T-helper 2 cell treated with Interferon-gamma antibody and Interleukin-4, amounts not matched to agents 100 ng/mL and 5 ng/mL, for 36 hours (primary cell): ENCODE data around the gene MARCOL. TPM values are rescaled to one million over a fixed set of nuclear protein-coding genes. Genes with fewer than 3 reads are reported as not detected.
"Not testable (repeated sequence)": the region's sequence is repeated elsewhere in the genome, so short reads cannot be mapped to it uniquely, and the experiment has no call there.

Source experiments
- intact Hi-C: fragments of 100-400 bp; cut with micrococcal nuclease; formaldehyde crosslinking; loops from one replicate; pipeline ENCODE4 v1.15.1; 2023
- total RNA-seq: library from RNA; stranded (reverse); gene quantifications from 2 replicates; pipeline ENCODE4 v1.2.3, GENCODE V29; 2022

The MARCOL gene
- total RNA-seq, 1 donor from 2014 or later: not detected

DNA sequence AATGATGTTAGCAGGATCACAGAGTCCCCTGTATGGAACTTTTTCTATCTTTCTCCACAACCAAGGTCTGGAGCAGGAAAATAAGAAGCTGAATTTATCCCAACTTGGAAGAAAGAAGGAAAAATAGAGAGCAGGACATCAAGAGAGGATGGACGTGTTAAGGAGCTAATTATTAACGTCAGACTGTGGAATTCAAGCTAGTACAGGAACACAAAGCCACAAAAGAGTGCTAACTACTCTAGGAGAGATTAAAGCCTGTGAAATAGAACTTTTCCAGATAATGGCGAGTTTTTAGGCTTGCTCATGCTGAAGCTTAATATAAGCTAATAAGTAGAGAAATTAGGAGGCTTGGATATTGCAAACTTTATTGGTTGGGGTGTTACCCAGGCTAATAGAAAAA, 29.6 kb downstream of the MARCOL start:
- intact Hi-C loops: no loop called here

DNA sequence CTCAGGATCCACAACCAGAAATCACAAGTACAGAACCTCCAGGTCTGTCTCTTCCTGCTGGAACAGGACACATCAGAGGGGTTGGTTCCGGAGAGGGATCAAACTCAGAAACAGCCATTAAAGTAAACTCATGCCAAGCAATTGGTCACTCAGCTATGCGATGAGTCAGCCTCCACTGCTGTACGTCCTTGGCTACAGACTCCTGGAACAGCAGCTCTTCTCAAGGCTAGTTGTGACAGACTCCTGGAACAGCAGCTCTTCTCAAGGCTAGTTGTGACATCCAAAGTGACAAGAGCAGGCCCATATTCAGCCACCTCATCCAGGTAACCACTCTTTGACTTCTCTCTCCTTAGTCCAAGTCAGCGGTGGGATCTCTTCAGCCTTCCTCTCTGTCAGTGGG, 30.2 kb downstream of the MARCOL start, which contains the start of gene SPINK13:
TSS of gene SPINK13 (plus strand) at position 229 of the 400 bp plus-strand sequence. CDS start 1,279 bp downstream, outside the sequence.
- intact Hi-C loops: no loop called here

DNA sequence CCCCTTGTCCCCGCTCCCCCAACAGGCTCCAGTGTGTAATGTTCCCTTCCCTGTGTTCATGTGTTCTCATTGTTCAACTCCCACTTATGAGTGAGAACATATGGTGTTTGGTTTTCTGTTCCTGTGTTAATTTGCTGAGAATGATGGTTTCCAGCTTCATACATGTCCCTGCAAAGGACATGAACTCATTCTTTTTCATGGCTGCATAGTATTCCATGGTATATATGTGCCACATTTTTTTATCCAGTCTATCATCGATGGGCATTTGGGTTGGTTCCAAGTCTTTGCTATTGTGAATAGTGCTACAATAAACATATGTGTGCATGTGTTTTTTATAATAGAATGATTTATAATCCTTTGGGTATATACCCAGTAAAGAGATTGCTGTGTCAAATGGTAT, 36.8 kb downstream of the MARCOL start:
- intact Hi-C loops: not testable (repeated sequence)

DNA sequence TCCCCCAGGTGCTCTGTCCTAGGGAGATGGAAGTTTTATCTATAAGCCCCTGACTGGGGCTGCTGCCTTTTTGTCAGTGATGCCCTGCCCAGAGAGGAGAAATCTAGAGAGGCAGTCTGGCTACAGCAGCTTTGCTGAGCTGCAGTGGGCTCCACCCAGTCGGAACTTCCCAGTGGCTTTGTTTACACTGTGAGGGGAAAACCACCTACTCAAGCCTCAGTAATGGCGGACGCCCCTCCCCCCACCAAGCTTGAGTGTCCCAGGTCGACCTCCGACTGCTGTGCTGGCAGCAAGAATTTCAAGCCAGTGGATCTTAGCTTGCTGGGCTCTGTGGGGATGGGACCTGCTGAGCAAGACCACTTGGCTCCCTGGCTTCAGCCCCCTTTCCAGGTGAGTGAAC, 42.6 kb downstream of the MARCOL start:
- intact Hi-C loops: not testable (repeated sequence)

DNA sequence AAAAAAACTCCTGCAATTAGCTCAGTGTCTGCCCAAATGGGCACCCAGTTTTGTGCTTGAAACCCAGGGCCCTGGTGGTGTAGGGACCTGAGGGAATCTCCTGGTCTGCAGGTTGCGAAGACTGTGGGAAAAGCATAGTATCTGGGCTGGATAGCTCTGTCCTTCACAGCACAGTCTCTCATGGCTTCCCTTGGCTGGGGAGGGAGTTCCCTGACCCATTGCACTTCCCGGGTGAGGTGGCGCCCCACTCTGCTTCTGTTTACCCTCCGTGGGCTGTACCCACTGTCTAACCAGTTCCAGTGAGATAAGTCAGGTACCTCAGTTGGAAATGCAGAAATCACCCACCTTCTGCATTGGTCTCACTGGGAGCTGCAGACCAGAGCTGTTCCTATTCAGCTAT, 43.0 kb downstream of the MARCOL start:
- intact Hi-C loops: not testable (repeated sequence)

DNA sequence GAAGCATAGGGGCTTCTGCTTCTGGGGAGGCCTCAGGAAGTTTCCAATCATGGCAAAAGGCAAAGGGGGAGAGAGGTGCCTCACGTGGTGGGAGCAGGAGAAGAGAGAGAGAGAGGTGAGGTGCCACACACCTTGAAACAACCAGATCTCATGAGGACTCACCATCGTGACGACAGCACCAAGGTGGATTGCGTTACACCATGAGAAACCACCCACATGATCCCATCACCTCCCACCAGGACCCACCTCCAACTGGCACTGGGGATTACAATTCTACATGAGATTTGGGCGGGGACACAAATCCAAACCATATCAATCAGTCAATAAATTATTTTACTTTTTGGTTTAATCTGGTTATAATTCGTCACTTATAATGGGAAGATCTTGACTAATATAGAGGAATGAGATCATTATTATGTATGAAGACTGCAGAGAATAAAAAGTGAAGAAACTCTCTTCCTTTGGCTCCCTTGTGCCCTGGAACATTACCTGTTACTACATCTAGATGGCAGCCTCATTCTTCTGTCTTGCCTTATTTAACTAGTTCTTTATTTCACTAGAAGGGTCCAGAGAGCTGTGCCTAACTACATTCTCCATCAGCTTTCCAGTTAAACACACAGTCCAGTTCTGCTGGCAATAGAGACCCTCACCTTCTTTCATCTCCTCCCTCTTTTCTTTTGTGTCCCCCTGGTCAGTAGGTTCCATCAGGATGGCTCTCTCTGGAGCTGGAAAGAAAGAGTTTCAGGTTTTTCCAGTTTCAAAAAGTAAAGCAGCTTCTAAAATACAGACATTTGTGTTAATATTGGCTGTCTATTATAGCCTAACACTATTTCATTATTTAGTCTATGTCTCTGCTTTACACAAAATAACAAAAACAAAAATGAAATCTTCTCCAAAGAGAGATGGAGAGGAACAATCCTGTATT, 52.2 kb downstream of the MARCOL start:
- intact Hi-C loops: loop anchor here (10.0 kb wide), 1 partner anchor 444 kb away; no protein-coding TSS in a partner anchor

Other genes starting within 250 kb of the MARCOL start
- gene SPINK5, start 174.5 kb upstream of the MARCOL start, total RNA-seq: not detected in 2 replicates
- not detected in 2 replicates for gene SPINK14, start 70.0 kb upstream of the MARCOL start, total RNA-seq
- not detected in 2 replicates for gene SPINK6, start 35.5 kb upstream of the MARCOL start, total RNA-seq
- not detected in 2 replicates for gene SPINK13, start 30.3 kb downstream of the MARCOL start, total RNA-seq
- gene SPINK7, start 73.9 kb downstream of the MARCOL start, total RNA-seq: not detected in 2 replicates
- not detected in 2 replicates for gene SPINK9, start 97.0 kb downstream of the MARCOL start, total RNA-seq
- 51.5 and 53.5 TPM in 2 replicates for gene FBXO38, start 145.4 kb downstream of the MARCOL start, total RNA-seq